ENCODE data around the gene NRG4.

NRG4 gene

DNA sequence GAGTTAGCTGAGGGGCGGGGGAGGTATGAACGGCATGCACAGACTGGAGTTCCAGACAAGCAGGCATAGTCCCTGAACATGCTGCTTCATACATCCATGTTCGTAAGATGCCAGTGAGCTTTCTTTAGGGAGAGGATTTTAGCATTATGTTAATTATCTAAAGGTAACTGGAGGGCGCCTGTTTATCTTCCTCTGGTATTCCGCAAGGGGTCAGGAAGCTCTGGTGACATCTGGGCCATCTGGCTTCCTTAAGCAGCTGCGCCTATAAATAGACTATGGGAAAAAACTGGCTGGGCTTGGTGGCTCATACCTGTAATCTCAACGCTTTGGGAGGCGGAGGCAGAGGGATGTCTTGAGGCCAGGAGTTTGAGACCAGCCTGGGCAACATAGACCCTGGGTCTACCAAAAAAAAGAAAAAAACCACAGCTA is 110.1 kb downstream of the NRG4 start:
- no peak for DNase-seq (ENCODE audit: low spot score)
- H3K4me1 Mint-ChIP-seq (ENCODE audit: low read depth): peaks cover 34% of the 10 kb centered on the region
- H3K27ac Mint-ChIP-seq: no peak overlapping the region
- no peaks in the 10 kb centered on the region for H3K27me3 Mint-ChIP-seq (ENCODE audit: low read depth)
- H3K36me3 Mint-ChIP-seq (ENCODE audit: low read depth): peaks cover 26% of the 10 kb centered on the region
- H3K9me3 Mint-ChIP-seq: no peaks in the 10 kb centered on the region
- H3K4me3 Mint-ChIP-seq: peak overlapping the region; percentile 58

- no peaks in the 10 kb centered on the region for H3K27me3 Mint-ChIP-seq (ENCODE audit: low read depth)
- H3K4me3 Mint-ChIP-seq: no peak overlapping the region
- no peak for DNase-seq (ENCODE audit: low spot score)
- H3K4me1 Mint-ChIP-seq (ENCODE audit: low read depth): peaks cover 29% of the 10 kb centered on the region
- peaks cover 24% of the 10 kb centered on the region for H3K36me3 Mint-ChIP-seq (ENCODE audit: low read depth)
- no peaks in the 10 kb centered on the region for H3K9me3 Mint-ChIP-seq
- no peak overlapping the region for H3K27ac Mint-ChIP-seq
Observed at GRCh38 chr15:75900577-75900976, 111.6 kb downstream of the NRG4 start.

- no peak overlapping the region for H3K27ac Mint-ChIP-seq
- H3K4me1 Mint-ChIP-seq (ENCODE audit: low read depth): peaks cover 9% of the 10 kb centered on the region
- no peaks in the 10 kb centered on the region for H3K9me3 Mint-ChIP-seq
- H3K27me3 Mint-ChIP-seq (ENCODE audit: low read depth): no peaks in the 10 kb centered on the region
- no peak for DNase-seq (ENCODE audit: low spot score)
- peaks cover 25% of the 10 kb centered on the region for H3K36me3 Mint-ChIP-seq (ENCODE audit: low read depth)
- no peak overlapping the region for H3K4me3 Mint-ChIP-seq
Observed at GRCh38 chr15:75895731-75896130, 116.5 kb downstream of the NRG4 start.

- Mint-ChIP-seq H3K36me3 (ENCODE audit: low read depth) (peaks cover 23% of the 10 kb centered on the region), H3K4me3 (no peak overlapping the region), H3K27me3 (ENCODE audit: low read depth) (no peaks in the 10 kb centered on the region), H3K9me3 (no peaks in the 10 kb centered on the region), H3K27ac (no peak overlapping the region), H3K4me1 (ENCODE audit: low read depth) (peaks cover 9% of the 10 kb centered on the region)
- DNase-seq (ENCODE audit: low spot score): no peak
Observed at GRCh38 chr15:75891895-75892294, 120.3 kb downstream of the NRG4 start.

Measured in T-helper 2 cell treated with Interferon-gamma antibody and Interleukin-4, amounts not matched to agents 5 μg/mL and 100 μg/mL, for 36 hours (primary cell).